ENCODE results near the gene ARAP2. TPM values are rescaled to one million over a fixed set of nuclear protein-coding genes. Genes with fewer than 3 reads are reported as not detected.

Gene ARAP2
- total and polyA plus RNA-seq, 2 of the 13 experiments (the other 11 are each of a cell fraction or from before 2014, with no cell fraction given) = 0.37 to 1.4 TPM

DNA sequence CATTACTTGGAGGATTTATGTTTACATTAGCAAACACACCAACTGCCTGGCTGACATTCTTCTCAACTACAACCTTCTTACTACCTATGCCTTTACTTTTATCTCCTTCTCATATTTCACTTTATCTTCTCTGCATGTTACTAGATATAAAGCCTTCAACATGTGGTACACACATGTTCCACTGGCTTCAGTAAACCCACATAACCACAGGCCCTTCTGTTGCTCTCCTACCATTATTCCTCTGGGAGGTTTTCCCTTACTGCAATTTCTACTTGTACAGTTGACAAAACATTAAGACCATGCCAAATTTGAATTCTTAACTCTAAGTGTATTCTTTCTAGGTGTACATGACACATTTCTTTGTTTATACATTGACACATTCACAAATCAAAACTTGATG lies 133.1 kb downstream of the ARAP2 start:
- no peak for DNase-seq (ENCODE audit: low spot score)
- no peak overlapping the region for H3K27ac ChIP-seq (ENCODE audit: extremely low read length, insufficient read depth, low read length)
- no TSS peak for BruUV-seq (replicated peaks)
- ChIA-PET POLR2A (no interaction called here), CTCF (ENCODE audit: low intra/inter-chr PET ratio, low total read pairs) (no interaction called here)
- no peaks in the 10 kb centered on the region for H3K4me1 ChIP-seq (ENCODE audit: insufficient read depth, low read length)
- intact Hi-C loops (cut with micrococcal nuclease; ENCODE audit: unreplicated experiment) = no loop called here
- ATAC-seq = no peak
- no peak for FAIRE-seq
- no peaks in the 10 kb centered on the region for H3K9me3 ChIP-seq (ENCODE audit: low read length)
- no peaks in the 10 kb centered on the region for H3K79me2 ChIP-seq (ENCODE audit: insufficient read depth, low read length)
- no peak overlapping the region for H3K9ac ChIP-seq (ENCODE audit: insufficient read depth, low read depth, low read length)
- H3K36me3 ChIP-seq (replicated peaks in 1 of 2; ENCODE audit: control insufficient read depth in 1 of 2, insufficient read depth in 2 of 2, low read length in 2 of 2) = no peaks in the 10 kb centered on the region
- H3K27me3 ChIP-seq (ENCODE audit: control insufficient read depth in 1 of 2, insufficient read depth in 2 of 2, low read length in 2 of 2) = no peaks in the 10 kb centered on the region
- no peaks in the 10 kb centered on the region for H4K20me1 ChIP-seq (ENCODE audit: insufficient read depth, low read length)
- no peak overlapping the region for H2AFZ ChIP-seq (ENCODE audit: low read length)
- H3K4me2 ChIP-seq (ENCODE audit: low read depth, low read length) = no peak overlapping the region
- no peak overlapping the region for H3K4me3 ChIP-seq (replicated peaks in 1 of 3; ENCODE audit: insufficient read depth in 1 of 3, low read depth in 2 of 3, low read length in 3 of 3)
- in situ Hi-C loops (cut with HindIII; ENCODE audit: extremely low pct_ligation_motif_present, low pct_unique_long_range_greater_than_20kb) = no loop called here
- TF ChIP-seq ZNF841 (CRISPR knock-in tag; IDR thresholded peaks at IDR 0.05; ENCODE audit: borderline replicate concordance) (no peak), ZBTB42 (CRISPR knock-in tag; IDR thresholded peaks at IDR 0.05) (no peak), CBFB (CRISPR knock-in tag; IDR thresholded peaks at IDR 0.05) (no peak), SRF (IDR thresholded peaks at IDR 0.05; ENCODE audit: low read depth, low read length) (no peak), HOMEZ (CRISPR knock-in tag; IDR thresholded peaks at IDR 0.05; ENCODE audit: low read depth) (no peak), RAD21 (CRISPR knock-in tag; IDR thresholded peaks at IDR 0.05) (no peak), ZNF670 (CRISPR knock-in tag; IDR thresholded peaks at IDR 0.05; ENCODE audit: borderline replicate concordance) (no peak), ZNF556 (CRISPR knock-in tag; IDR thresholded peaks at IDR 0.05; ENCODE audit: borderline replicate concordance) (no peak), ZHX1 (CRISPR knock-in tag; IDR thresholded peaks at IDR 0.05; ENCODE audit: low read depth) (no peak), IRX3 (CRISPR knock-in tag; IDR thresholded peaks at IDR 0.05; ENCODE audit: borderline replicate concordance, low read depth) (no peak), ZNF3 (CRISPR knock-in tag; IDR thresholded peaks at IDR 0.05) (no peak)
- TF ChIP-seq, protein P1, sequence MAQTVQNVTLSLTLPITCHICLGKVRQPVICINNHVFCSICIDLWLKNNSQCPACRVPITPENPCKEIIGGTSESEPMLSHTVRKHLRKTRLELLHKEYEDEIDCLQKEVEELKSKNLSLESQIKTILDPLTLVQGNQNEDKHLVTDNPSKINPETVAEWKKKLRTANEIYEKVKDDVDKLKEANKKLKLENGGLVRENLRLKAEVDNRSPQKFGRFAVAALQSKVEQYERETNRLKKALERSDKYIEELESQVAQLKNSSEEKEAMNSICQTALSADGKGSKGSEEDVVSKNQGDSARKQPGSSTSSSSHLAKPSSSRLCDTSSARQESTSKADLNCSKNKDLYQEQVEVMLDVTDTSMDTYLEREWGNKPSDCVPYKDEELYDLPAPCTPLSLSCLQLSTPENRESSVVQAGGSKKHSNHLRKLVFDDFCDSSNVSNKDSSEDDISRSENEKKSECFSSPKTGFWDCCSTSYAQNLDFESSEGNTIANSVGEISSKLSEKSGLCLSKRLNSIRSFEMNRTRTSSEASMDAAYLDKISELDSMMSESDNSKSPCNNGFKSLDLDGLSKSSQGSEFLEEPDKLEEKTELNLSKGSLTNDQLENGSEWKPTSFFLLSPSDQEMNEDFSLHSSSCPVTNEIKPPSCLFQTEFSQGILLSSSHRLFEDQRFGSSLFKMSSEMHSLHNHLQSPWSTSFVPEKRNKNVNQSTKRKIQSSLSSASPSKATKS (CRISPR knock-in tag; IDR thresholded peaks at IDR 0.05) = no peak
- TF ChIP-seq, protein P2, sequence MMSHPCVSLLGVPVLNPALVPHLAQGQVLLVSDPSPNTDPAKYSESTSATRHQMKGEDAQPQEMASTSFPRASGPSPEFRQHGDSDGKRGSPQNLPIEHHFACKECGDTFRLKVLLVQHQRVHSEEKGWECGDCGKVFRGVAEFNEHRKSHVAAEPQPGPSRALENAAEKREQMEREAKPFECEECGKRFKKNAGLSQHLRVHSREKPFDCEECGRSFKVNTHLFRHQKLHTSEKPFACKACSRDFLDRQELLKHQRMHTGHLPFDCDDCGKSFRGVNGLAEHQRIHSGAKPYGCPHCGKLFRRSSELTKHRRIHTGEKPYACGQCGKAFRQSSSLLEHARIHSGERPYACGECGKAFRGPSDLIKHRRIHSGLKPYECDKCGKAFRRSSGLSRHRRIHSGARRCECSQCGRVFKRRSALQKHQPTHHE (CRISPR knock-in tag; IDR thresholded peaks at IDR 0.05; ENCODE audit: borderline replicate concordance) = no peak
- TF ChIP-seq, protein P3, sequence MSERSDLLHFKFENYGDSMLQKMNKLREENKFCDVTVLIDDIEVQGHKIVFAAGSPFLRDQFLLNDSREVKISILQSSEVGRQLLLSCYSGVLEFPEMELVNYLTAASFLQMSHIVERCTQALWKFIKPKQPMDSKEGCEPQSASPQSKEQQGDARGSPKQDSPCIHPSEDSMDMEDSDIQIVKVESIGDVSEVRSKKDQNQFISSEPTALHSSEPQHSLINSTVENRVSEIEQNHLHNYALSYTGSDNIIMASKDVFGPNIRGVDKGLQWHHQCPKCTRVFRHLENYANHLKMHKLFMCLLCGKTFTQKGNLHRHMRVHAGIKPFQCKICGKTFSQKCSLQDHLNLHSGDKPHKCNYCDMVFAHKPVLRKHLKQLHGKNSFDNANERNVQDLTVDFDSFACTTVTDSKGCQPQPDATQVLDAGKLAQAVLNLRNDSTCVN (CRISPR knock-in tag; IDR thresholded peaks at IDR 0.05; ENCODE audit: borderline replicate concordance) = no peak
- TF ChIP-seq, protein P4, sequence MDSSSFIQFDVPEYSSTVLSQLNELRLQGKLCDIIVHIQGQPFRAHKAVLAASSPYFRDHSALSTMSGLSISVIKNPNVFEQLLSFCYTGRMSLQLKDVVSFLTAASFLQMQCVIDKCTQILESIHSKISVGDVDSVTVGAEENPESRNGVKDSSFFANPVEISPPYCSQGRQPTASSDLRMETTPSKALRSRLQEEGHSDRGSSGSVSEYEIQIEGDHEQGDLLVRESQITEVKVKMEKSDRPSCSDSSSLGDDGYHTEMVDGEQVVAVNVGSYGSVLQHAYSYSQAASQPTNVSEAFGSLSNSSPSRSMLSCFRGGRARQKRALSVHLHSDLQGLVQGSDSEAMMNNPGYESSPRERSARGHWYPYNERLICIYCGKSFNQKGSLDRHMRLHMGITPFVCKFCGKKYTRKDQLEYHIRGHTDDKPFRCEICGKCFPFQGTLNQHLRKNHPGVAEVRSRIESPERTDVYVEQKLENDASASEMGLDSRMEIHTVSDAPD (CRISPR knock-in tag; IDR thresholded peaks at IDR 0.05) = no peak
